ENCODE results near the gene ZNF587B. TPM values are rescaled to one million over a fixed set of nuclear protein-coding genes. Genes with fewer than 3 reads are reported as not detected.
"Not testable (repeated sequence)": the region's sequence is repeated elsewhere in the genome, so short reads cannot be mapped to it uniquely, and the experiment has no call there.

The ZNF587B gene
- polyA plus RNA-seq, 1 donor from 2014 or later = 3.2 TPM

DNA sequence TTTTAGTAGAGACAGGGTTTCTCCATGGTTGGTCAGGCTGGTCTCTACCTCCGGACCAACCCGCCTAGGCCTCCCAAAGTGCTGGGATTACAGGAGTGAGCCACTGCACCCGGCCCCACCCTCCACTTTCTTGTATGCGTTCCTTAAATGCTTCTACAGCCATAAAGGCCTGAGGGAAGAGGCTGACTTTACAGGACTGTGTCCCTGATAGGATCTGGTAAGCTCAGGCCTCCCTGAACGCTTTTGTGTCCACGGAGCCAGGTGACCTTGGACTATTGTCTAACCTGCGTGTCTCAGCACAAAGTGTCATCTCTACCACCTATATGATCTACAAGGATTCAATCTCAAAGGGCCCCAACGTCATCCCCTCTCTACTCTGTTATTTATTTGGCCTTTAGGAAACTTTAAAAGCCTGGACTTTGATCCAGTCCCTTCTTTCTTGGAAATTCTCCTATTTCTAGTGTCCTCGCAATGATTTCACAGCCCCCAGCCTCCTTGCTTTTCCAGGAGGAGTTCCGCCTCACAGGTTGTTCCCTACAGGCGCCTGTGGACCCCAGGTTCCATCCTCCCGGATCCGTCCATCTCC lies 16.1 kb upstream of the ZNF587B start:
- H3K36me3 Mint-ChIP-seq = no peaks in the 10 kb centered on the region

DNA sequence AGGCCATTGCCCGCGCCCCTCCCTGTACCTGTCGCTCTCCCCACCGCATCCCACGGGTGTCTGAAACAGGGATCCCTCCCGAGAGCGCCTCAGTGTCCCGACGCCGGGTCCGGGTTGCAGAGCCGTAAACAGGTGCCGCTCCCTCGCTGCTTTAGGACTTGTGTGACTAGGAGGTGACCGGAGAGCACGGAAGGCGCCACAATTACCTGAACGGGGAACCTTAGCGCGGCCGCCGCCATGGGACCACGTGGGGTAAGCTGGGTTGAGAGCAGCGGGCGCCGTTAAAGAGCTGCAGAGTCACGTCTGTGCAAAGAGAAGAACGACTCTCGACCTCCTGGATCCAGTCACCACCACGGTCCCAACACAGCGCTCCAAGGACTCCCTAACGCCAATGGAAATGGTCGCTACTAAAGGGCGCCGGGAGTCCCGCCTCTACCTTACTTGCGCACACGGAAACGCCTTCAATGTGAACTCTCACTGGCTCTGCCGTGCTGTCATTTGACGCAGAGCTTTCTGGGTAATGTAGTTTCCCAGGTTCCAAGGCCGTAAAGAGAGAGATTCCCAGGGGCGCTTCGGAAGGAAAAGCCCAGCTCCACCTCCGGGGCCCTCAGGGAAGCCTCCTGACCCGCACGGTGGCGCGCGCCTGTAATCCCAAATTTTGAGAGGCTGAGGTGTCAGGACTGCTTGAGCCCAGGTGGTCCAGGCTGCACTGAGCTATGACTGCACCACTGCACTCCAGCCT lies 15.4 kb upstream of the ZNF587B start, which contains the start of gene ZNF552:
TSS of gene ZNF552 (minus strand) at position 409 of the 742 bp plus-strand sequence. CDS start at position 239, 170 bp downstream.
- Mint-ChIP-seq H3K4me1 (peaks cover 22 to 37% (median 26%) of the 10 kb centered on the region in 3 donors), H3K4me3 (peak within 1 kb of the TSS; percentile 94 to 99 (median 98)), H3K36me3 (no peaks in the 10 kb centered on the region), H3K27me3 (no peaks in the 10 kb centered on the region), H3K27ac (peak within 1 kb of the TSS; percentile 91 to 98 (median 95)), H3K9me3 (no peaks in the 10 kb centered on the region)

More for the DNA sequence above, 16.1 kb upstream of the ZNF587B start:
- H3K27me3 Mint-ChIP-seq = no peaks in the 10 kb centered on the region
- peak overlapping the region; percentile 91 to 98 (median 95) for H3K27ac Mint-ChIP-seq
- H3K4me1 Mint-ChIP-seq = peaks cover 25 to 35% (median 26%) of the 10 kb centered on the region in 3 donors
- H3K4me3 Mint-ChIP-seq = peak overlapping the region; percentile 94 to 99 (median 98)
- no peaks in the 10 kb centered on the region for H3K9me3 Mint-ChIP-seq

DNA sequence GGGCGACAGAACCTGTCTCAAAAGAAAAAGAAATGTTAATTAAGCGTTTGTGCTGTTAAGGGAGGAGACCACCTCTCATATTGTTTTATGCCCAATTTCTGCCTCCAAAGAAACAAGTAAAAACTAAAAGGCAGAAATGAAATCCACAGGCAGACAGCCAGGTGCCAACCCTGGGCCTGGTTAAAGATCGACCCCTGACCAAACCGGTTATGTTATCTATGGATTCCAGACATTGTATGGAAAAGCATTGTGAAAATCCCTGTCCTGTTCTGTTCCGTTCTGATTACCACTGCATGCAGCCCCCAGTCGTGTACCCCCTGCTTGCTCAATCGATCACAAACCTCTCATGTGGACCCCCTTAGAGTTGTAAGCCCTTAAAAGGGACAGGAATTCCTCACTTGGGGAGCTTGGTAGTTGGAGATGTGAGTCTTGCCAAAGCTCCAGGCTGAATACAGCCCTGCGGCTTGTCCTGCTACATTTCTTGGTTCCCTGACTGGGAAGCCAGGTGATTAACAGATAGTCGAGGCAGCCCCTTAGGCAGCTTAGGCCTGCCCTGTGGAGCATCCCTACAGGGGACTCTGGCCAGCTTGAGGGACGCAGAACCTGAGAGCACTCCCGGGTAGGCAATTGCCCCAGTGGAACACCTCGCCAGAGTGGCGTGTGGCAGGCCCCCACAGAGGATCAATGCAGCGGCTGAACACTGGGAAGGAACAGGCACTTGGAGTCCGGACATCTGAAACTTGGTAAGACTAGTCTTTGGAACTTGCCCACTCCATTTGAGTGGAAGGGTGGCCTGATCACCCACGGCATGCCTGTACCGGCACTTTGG lies 14.6 kb upstream of the ZNF587B start:
- H3K27ac Mint-ChIP-seq = peak overlapping the region; percentile 91 to 98 (median 95)
- no peaks in the 10 kb centered on the region for H3K9me3 Mint-ChIP-seq
- no peaks in the 10 kb centered on the region for H3K36me3 Mint-ChIP-seq
- peaks cover 27 to 45% (median 34%) of the 10 kb centered on the region in 3 donors for H3K4me1 Mint-ChIP-seq
- H3K27me3 Mint-ChIP-seq = no peaks in the 10 kb centered on the region
- peak overlapping the region; percentile 94 to 99 (median 98) for H3K4me3 Mint-ChIP-seq

DNA sequence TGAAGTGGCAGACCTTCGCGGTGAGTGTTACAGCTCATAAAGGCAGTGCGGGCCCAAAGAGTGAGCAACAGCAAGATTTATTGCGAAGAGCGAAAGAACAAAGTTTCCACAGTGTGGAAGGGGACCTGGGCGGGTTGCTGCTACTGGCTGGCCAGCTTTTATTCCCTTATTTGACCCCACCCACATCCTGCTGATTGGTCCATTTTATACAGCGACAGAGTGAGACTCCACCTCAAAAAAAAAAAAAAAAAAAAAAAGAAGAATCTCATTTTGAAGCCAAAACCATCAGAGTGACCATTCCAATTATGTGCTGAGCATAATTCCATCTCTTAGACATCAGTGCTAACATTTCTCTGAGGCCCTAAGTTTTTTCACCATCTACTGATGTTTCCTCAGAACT lies 13.4 kb upstream of the ZNF587B start:
- Mint-ChIP-seq H3K4me3 (peak overlapping the region in 2 of 4 donors; percentile 73 to 98), H3K27ac (peak overlapping the region in 1 of 3 donors; percentile 39), H3K27me3 (no peaks in the 10 kb centered on the region)

GRCh38 chr19:57817976-57818375 lies 12.1 kb upstream of the ZNF587B start:
- H3K27me3 Mint-ChIP-seq = no peaks in the 10 kb centered on the region
- H3K4me3 Mint-ChIP-seq = peak overlapping the region in 2 of 4 donors; percentile 60 to 96
- H3K27ac Mint-ChIP-seq = no peak overlapping the region
- no peaks in the 10 kb centered on the region for H3K36me3 Mint-ChIP-seq
- peaks cover 35 to 48% (median 41%) of the 10 kb centered on the region in 3 donors for H3K4me1 Mint-ChIP-seq
- H3K9me3 Mint-ChIP-seq = no peaks in the 10 kb centered on the region

More for the DNA sequence above, 13.4 kb upstream of the ZNF587B start:
- Mint-ChIP-seq H3K4me1 (peaks cover 32 to 44% (median 39%) of the 10 kb centered on the region in 3 donors), H3K9me3 (no peaks in the 10 kb centered on the region), H3K36me3 (no peaks in the 10 kb centered on the region)

DNA sequence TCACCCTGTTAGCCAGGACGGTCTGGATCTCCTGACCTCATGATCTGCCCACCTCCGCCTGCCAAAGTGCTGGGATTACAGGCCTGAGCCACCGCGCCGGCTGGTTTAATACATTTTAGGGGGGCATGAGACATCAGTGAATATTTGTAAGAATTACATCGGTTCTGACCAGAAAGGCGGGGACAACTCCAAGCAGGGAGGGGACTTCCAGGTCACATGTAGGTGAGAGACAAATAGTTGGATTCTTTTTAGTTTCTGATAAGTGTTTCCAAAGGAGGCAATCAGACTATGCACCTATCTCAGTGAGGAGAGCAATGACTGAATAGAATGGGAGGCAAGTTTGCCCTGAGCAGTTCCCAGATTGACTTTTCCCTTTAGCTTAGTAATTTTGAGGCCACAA lies 11.7 kb upstream of the ZNF587B start:
- Mint-ChIP-seq H3K36me3 (no peaks in the 10 kb centered on the region), H3K27ac (no peak overlapping the region), H3K4me1 (peaks cover 36 to 48% (median 43%) of the 10 kb centered on the region in 3 donors), H3K27me3 (no peaks in the 10 kb centered on the region), H3K9me3 (no peaks in the 10 kb centered on the region), H3K4me3 (peak overlapping the region; percentile 34 to 99 (median 78))

- peak overlapping the region; percentile 96 to 99 (median 98) for H3K4me3 Mint-ChIP-seq
- no peaks in the 10 kb centered on the region for H3K27me3 Mint-ChIP-seq
- peak overlapping the region; percentile 87 to 98 (median 98) for H3K27ac Mint-ChIP-seq
- H3K9me3 Mint-ChIP-seq = no peaks in the 10 kb centered on the region
- peaks cover 37 to 51% (median 47%) of the 10 kb centered on the region in 3 donors for H3K4me1 Mint-ChIP-seq
- H3K36me3 Mint-ChIP-seq = no peaks in the 10 kb centered on the region
Measured at GRCh38 chr19:57819475-57820148, 10.5 kb upstream of the ZNF587B start.

GRCh38 chr19:57820599-57820998 lies 9.5 kb upstream of the ZNF587B start:
- no peaks in the 10 kb centered on the region for H3K27me3 Mint-ChIP-seq
- H3K9me3 Mint-ChIP-seq = no peaks in the 10 kb centered on the region
- H3K36me3 Mint-ChIP-seq = no peaks in the 10 kb centered on the region
- peak overlapping the region; percentile 87 to 98 (median 98) for H3K27ac Mint-ChIP-seq
- H3K4me3 Mint-ChIP-seq = peak overlapping the region; percentile 96 to 99 (median 98)
- H3K4me1 Mint-ChIP-seq = peaks cover 32 to 47% (median 42%) of the 10 kb centered on the region in 3 donors

GRCh38 chr19:57821095-57821494 lies 9.0 kb upstream of the ZNF587B start:
- not testable (repeated sequence) for H3K27me3 Mint-ChIP-seq, H3K36me3 Mint-ChIP-seq, H3K9me3 Mint-ChIP-seq
- Mint-ChIP-seq H3K4me1 (peaks cover 34 to 44% (median 42%) of the 10 kb centered on the region in 3 donors), H3K4me3 (peak overlapping the region; percentile 83 to 99 (median 96)), H3K27ac (peak overlapping the region in 1 of 3 donors; percentile 87)

GRCh38 chr19:57821501-57821900 lies 8.6 kb upstream of the ZNF587B start:
- not testable (repeated sequence) for H3K36me3 Mint-ChIP-seq, H3K27me3 Mint-ChIP-seq, H3K9me3 Mint-ChIP-seq
- H3K27ac Mint-ChIP-seq = peak overlapping the region in 1 of 3 donors; percentile 34
- H3K4me1 Mint-ChIP-seq = peaks cover 33 to 43% (median 40%) of the 10 kb centered on the region in 3 donors
- H3K4me3 Mint-ChIP-seq = peak overlapping the region in 2 of 4 donors; percentile 28 to 96

DNA sequence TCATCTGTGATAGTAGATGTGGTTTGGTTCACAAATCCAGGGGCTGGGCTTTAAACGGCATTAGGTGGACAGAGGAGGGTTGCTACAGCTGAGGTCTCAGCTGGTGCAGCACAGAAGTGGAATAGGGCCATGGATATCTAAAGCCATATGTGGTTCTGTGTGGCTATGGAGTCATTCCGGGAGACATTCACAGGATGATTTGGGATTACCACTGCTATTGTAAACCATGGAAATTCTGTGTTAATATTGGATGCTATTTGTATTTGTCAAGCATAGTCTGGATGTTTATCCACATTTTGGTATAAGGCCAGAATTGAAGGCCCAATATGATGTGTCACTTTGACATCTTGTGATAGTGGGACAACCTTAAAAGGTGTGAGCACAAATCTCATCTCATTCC lies 6.9 kb upstream of the ZNF587B start:
- Mint-ChIP-seq H3K27ac (peak overlapping the region; percentile 47 to 88 (median 81)), H3K4me3 (peak overlapping the region in 1 of 4 donors; percentile 67), H3K4me1 (peaks cover 33 to 47% (median 39%) of the 10 kb centered on the region in 3 donors)
- H3K27me3 Mint-ChIP-seq, H3K36me3 Mint-ChIP-seq, H3K9me3 Mint-ChIP-seq: not testable (repeated sequence)

GRCh38 chr19:57823608-57824007 lies 6.5 kb upstream of the ZNF587B start:
- not testable (repeated sequence) for H3K36me3 Mint-ChIP-seq, H3K27me3 Mint-ChIP-seq, H3K9me3 Mint-ChIP-seq
- peaks cover 31 to 44% (median 39%) of the 10 kb centered on the region in 3 donors for H3K4me1 Mint-ChIP-seq
- peak overlapping the region in 1 of 4 donors; percentile 82 for H3K4me3 Mint-ChIP-seq
- H3K27ac Mint-ChIP-seq = peak overlapping the region in 2 of 3 donors; percentile 47 to 88

DNA sequence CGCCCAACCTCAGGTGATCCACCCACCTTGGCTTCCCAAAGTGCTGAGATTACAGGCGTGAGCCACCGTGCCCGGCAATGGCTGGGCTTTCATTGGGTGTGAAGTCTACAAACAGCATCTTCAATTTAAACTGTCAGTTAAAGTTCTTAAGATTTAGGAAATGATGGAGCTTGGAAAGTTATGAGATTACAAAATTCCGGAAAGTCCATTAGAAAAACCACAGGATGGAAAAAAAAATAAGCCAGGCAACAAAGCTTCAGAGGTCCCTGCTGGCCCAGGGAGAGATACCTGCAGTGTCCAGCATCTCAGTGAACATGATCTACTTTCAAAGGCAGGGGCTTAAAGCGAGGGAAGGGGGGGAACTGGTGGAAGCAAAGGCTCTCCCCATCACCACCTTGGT lies 4.6 kb upstream of the ZNF587B start:
- Mint-ChIP-seq H3K4me3 (no peak overlapping the region), H3K9me3 (peaks cover 0 to 2% (median 0%) of the 10 kb centered on the region in 3 donors), H3K27ac (no peak overlapping the region), H3K36me3 (peaks cover 7% of the 10 kb centered on the region), H3K4me1 (peaks cover 22 to 36% (median 25%) of the 10 kb centered on the region in 3 donors), H3K27me3 (no peaks in the 10 kb centered on the region)

- H3K36me3 Mint-ChIP-seq = peaks cover 7% of the 10 kb centered on the region
- H3K9me3 Mint-ChIP-seq = peaks cover 0 to 2% (median 0%) of the 10 kb centered on the region in 3 donors
- no peaks in the 10 kb centered on the region for H3K27me3 Mint-ChIP-seq
- H3K4me3 Mint-ChIP-seq = no peak overlapping the region
- no peak overlapping the region for H3K27ac Mint-ChIP-seq
- peaks cover 7 to 20% (median 9%) of the 10 kb centered on the region in 3 donors for H3K4me1 Mint-ChIP-seq
Measured at GRCh38 chr19:57829316-57829715, 783 bp upstream of the ZNF587B start.

Data from IgD-negative memory B cell (primary cell).